Peyer's patch (tissue), 4 donors: ENCODE data around the gene ATP6V1F.

Experiments
- CTCF ChIP-seq, 6 experiments: fragments of 450-650 bp in 4 of 6; fragments of 200-600 bp in 2 of 6; sonication (generic) in 1 of 6; IDR thresholded peaks; one replicate each; pipeline ENCODE4 v1.5.1; 2017 to 2019; ENCODE audit warnings: antibody characterized with exemption in 6 of 6, mild to moderate bottlenecking in 3 of 6, moderate library complexity in 1 of 6
- POLR2A ChIP-seq, 2 donors: fragments of 450-650 bp; IDR thresholded peaks; one replicate each; pipeline ENCODE4 v1.5.1; 2017; ENCODE audit warnings: antibody characterized with exemption in 2 of 2, mild to moderate bottlenecking in 2 of 2, moderate library complexity in 2 of 2

GRCh38 chr7:128884561-128885369 lies 22.1 kb downstream of the ATP6V1F start:
- TF ChIP-seq CTCF (IDR thresholded peaks at IDR 0.05) (no peak), POLR2A (IDR thresholded peaks at IDR 0.05) (no peak)
